Measurements from ENCODE around the gene ISG15.
A peak's percentile ranks its signal among the peaks of the same experiment; 100 is the strongest.
"Not testable (repeated sequence)": the region's sequence is repeated elsewhere in the genome, so short reads cannot be mapped to it uniquely, and the experiment has no call there.

Gene ISG15

DNA sequence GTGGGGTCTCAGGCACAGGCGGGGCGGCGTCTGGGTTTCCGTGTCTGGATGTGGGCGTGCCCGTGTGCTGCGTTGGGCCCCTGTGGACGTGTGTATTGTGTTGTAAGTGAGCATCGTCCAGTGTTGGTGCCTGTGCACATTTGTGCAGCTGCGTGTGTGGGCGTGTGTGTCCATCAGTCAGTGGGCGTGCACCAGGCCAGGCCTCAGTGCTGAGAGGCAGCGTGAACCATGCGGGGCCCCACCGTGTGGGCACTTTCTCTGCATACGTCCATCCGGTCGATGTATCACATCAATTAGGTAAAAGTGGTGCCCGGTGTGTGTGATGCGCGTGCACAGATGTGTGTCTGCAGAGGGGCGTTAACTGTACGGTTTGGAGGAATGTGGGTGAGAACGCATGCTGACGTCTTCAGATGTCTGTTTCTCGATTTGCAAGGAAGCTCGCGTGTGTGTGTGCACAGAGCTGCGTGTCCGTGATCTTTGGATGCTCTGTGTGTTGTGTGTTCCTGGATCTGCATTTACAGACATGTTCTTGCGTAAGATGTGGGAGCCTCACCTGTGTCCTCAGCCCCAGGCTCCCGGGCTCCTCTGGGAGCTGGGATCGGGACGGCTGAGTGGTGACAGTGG, 31.3 kb downstream of the ISG15 start:
- no peak for DNase-seq (ENCODE audit: low read depth, low spot score)

GRCh38 chr1:1045129-1045528, 31.8 kb downstream of the ISG15 start:
- no peak for DNase-seq (ENCODE audit: low read depth, low spot score)

DNA sequence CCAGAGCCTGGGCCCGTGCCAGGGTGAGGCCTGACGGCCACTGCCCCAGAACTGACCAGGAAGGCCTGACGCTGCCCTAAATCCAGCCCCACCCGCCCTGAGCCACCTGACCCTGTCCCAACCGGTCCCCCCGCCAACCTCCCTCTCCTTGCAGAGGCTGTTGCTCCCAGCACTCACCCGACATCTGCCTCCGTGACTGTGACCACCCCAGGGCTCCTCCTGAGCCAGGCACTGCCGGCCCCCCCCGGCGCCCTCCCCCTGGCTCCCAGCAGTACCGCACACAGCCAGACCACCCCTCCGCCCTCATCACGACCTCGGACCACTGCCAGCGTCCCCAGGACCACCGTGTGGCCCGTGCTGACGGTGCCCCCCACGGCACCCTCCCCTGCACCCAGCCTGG, 32.9 kb downstream of the ISG15 start:
- DNase-seq (ENCODE audit: low read depth, low spot score), result no peak

- DNase-seq (ENCODE audit: low read depth, low spot score), result no peak
Observed at GRCh38 chr1:1046767-1047166, 33.5 kb downstream of the ISG15 start.

GRCh38 chr1:1047407-1047806, 34.1 kb downstream of the ISG15 start:
- DNase-seq (ENCODE audit: low read depth, low spot score), result no peak

GRCh38 chr1:1047963-1048362, 34.7 kb downstream of the ISG15 start:
- DNase-seq (ENCODE audit: low read depth, low spot score), result no peak

GRCh38 chr1:1048765-1049164, 35.5 kb downstream of the ISG15 start:
- no peak for DNase-seq (ENCODE audit: low read depth, low spot score)

DNA sequence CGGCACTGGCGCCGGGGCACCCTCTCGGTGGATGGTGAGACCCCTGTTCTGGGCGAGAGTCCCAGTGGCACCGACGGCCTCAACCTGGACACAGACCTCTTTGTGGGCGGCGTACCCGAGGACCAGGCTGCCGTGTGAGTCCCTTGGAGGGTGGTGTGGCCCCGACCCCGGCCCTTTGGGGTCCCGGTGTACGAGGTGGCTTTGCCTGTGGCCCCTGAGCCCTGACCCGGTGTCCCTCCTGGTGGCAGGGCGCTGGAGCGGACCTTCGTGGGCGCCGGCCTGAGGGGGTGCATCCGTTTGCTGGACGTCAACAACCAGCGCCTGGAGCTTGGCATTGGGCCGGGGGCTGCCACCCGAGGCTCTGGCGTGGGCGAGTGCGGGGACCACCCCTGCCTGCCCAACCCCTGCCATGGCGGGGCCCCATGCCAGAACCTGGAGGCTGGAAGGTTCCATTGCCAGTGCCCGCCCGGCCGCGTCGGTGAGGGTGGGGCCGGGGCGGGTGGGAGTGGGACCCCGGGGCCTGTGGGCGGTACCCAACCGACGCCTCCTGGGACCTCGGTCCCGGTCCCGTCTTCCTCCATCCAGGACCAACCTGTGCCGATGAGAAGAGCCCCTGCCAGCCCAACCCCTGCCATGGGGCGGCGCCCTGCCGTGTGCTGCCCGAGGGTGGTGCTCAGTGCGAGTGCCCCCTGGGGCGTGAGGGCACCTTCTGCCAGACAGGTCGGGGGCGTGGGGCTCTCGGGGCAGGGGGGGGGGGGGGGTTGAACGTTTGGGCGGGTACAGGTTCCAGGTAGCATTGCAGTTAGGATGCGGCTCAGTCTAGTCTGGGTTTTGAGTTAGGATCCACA, 36.2 kb downstream of the ISG15 start:
- DNase-seq (ENCODE audit: low read depth, low spot score), result no peak

DNA sequence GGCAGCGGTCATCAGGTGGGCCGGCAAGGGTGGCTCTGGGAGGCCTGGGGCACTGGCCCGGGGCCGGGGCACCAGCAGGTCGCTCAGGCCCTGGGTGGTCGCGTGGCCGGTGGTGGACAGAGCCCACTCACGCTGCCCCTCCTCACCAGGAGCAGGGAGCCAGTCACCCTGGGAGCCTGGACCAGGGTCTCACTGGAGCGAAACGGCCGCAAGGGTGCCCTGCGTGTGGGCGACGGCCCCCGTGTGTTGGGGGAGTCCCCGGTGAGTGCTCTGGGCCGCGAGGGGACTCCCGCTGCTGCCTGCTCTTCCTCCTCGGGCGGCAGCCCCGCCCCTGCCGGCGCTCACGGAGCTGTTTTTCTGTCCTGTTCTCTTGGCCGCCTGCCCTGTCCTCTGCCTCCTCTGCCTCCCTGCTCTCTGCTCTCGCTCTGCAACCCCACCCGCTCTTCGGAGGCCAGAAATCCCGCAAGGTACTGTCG, 37.3 kb downstream of the ISG15 start:
- no peak for DNase-seq (ENCODE audit: low read depth, low spot score)

- no peak for DNase-seq (ENCODE audit: low read depth, low spot score)
Observed at GRCh38 chr1:1051127-1051810, 38.0 kb downstream of the ISG15 start.

- DNase-seq (ENCODE audit: low read depth, low spot score), result no peak
Observed at GRCh38 chr1:1052003-1052840, 38.9 kb downstream of the ISG15 start.

GRCh38 chr1:1053022-1053421, 39.7 kb downstream of the ISG15 start:
- DNase-seq (ENCODE audit: low read depth, low spot score), result no peak

DNA sequence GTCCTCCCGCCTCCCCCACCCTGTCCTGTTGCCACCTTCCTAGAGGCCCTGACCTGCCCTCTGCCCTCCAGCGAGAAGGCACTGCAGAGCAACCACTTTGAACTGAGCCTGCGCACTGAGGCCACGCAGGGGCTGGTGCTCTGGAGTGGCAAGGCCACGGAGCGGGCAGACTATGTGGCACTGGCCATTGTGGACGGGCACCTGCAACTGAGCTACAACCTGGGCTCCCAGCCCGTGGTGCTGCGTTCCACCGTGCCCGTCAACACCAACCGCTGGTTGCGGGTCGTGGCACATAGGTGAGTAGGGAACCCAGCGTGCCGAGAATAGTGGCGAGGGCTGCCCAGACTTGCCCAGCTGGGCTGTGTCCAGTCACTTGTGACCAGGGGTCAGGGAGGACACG, 40.4 kb downstream of the ISG15 start:
- no peak for DNase-seq (ENCODE audit: low read depth, low spot score)

GRCh38 chr1:1054099-1054700, 40.9 kb downstream of the ISG15 start:
- DNase-seq (ENCODE audit: low read depth, low spot score), result no peak

DNA sequence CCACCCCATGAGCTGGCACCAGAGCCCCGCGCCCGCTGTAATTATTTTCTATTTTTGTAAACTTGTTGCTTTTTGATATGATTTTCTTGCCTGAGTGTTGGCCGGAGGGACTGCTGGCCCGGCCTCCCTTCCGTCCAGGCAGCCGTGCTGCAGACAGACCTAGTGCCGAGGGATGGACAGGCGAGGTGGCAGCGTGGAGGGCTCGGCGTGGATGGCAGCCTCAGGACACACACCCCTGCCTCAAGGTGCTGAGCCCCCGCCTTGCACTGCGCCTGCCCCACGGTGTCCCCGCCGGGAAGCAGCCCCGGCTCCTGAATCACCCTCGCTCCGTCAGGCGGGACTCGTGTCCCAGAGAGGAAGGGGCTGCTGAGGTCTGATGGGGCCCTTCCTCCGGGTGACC, 41.7 kb downstream of the ISG15 start:
- no peak for DNase-seq (ENCODE audit: low read depth, low spot score)

GRCh38 chr1:1055841-1056736, 42.8 kb downstream of the ISG15 start:
- no peak for DNase-seq (ENCODE audit: low read depth, low spot score)

DNA sequence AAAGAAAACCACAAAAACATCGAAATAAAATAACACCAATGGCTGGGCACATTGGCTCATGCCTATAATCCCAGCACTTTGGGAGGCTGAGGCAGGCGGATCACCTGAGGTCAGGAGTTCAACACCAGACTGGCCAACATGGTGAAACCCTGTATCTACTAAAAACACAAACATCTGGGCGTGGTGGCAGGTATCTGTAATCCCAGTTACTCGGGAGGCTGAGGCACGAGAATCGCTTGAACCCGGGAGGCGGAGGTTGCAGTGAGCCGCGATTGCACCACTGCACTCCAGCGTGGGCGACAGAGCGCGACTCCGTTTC, 44.4 kb downstream of the ISG15 start:
- not testable (repeated sequence) for DNase-seq (ENCODE audit: low read depth, low spot score)

DNA sequence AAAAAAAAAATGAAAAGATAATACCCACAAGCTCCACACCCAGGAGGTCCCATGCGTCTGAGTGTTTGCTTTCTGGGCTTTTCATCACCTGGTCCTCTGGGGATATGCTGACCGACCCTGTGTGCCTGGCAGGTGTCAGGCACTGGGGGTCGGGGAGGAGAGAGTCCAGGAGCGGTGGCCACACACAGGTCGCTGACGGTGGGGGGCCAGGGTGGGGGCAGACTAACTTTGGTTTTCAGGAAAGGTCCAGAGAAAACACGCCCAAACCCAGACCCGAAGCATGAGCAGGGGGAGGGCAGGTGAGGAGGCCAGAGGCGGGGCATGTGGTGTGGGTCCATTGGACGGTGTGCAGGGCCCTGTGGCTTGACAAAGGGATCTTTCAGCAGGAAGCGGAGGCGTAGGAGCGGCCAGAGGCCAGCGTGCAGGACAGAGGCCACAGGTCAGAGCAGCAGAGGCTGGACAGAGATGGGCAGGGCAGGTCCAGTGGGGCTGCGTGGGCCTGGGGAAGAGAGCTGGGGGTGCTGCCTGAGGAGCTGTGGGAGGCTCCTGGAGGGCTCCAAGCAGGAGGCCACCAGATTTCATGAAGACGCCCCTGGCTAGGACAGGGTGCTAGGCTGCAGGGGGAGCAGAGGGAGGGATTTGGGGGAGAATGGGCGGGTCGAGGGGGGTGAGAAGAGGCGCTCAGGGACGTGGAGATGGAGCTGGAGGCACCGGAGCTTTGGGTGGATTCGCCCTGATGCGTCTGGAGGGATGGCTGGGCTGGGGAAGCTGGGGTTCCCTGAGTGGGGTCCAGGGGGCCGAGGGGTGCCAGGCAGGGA, 45.0 kb downstream of the ISG15 start:
- no peak for DNase-seq (ENCODE audit: low read depth, low spot score)

GRCh38 chr1:1058921-1059493, 45.7 kb downstream of the ISG15 start:
- peak; percentile 36 for DNase-seq (ENCODE audit: low read depth, low spot score)
